Measurements from ENCODE around the gene UBE3D.
"Not testable (repeated sequence)": the region's sequence is repeated elsewhere in the genome, so short reads cannot be mapped to it uniquely, and the experiment has no call there.

UBE3D gene

DNA sequence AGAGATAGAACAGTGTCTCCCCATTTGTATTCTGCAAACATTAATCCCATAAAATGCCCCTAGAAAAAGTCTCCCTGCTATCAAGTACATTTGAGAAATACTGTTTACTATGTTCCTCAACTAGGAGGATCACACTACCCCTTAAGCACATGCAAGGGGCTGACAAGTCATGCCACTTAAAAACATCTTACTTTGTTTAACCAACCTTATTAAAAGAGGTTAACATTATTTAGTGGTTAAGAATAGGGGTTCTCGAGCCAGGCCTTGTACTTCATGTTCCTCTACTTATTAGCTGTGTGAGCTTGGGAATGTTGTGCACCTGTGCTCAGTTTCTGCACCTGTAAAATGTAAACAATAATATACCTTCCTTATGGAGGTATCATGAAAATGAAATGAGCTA is 113.7 kb downstream of the UBE3D start:
- TF ChIP-seq, protein P1, sequence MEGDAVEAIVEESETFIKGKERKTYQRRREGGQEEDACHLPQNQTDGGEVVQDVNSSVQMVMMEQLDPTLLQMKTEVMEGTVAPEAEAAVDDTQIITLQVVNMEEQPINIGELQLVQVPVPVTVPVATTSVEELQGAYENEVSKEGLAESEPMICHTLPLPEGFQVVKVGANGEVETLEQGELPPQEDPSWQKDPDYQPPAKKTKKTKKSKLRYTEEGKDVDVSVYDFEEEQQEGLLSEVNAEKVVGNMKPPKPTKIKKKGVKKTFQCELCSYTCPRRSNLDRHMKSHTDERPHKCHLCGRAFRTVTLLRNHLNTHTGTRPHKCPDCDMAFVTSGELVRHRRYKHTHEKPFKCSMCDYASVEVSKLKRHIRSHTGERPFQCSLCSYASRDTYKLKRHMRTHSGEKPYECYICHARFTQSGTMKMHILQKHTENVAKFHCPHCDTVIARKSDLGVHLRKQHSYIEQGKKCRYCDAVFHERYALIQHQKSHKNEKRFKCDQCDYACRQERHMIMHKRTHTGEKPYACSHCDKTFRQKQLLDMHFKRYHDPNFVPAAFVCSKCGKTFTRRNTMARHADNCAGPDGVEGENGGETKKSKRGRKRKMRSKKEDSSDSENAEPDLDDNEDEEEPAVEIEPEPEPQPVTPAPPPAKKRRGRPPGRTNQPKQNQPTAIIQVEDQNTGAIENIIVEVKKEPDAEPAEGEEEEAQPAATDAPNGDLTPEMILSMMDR (IDR thresholded peaks at IDR 0.05; ENCODE audit: control insufficient read depth, insufficient read depth, low read depth, low read length, missing control alignments), result no peak
- DNase-seq (ENCODE audit: low read depth), result no peak
- H3K4me3 ChIP-seq (ENCODE audit: control insufficient read depth, low read depth, low read length), result no peak overlapping the region

DNA sequence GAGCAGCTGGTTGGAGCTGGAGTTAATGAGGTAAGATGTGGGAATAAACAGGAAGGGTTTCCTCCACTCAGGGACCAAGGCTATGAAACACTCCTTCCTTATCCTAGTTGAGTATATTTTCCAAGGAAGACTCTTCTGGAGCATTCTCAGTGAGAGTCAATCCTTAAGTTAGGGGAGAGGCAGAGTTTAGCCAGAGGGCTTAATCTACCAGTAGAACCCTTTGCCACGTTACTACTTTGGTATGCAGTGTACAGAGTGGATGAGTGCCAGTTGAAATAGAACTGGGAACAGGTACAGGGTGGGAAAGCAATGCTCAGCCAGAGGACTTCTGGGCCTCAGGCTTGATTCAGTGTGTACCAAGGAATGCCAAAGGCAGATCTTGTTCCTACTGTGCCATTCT is 114.3 kb downstream of the UBE3D start:
- no peak overlapping the region for H3K4me3 ChIP-seq (ENCODE audit: control insufficient read depth, low read depth, low read length)
- TF ChIP-seq, protein P1 (IDR thresholded peaks at IDR 0.05; ENCODE audit: control insufficient read depth, insufficient read depth, low read depth, low read length, missing control alignments), result no peak
- DNase-seq (ENCODE audit: low read depth), result no peak

DNA sequence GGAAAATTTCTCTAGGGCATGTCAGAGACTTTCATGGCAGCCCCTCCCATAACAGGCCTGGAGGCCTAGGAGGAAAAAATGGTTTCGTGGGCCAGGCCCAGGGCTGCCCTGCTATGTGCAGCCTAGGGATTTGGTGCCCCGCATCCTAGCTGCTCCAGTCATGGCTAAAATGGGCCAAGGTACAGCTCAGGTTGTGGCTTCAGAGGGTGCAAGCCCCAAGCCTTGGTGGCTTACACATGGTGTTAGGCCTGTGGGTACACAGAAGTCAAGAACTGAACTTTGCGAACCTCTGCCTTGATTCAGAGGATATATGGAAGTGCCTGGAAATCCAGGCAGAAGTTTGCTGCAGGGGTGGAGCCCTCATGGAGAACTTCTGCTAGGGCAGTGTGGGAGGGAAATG is 134.7 kb downstream of the UBE3D start:
- DNase-seq (ENCODE audit: low read depth); H3K4me3 ChIP-seq (ENCODE audit: control insufficient read depth, low read depth, low read length): not testable (repeated sequence)

DNA sequence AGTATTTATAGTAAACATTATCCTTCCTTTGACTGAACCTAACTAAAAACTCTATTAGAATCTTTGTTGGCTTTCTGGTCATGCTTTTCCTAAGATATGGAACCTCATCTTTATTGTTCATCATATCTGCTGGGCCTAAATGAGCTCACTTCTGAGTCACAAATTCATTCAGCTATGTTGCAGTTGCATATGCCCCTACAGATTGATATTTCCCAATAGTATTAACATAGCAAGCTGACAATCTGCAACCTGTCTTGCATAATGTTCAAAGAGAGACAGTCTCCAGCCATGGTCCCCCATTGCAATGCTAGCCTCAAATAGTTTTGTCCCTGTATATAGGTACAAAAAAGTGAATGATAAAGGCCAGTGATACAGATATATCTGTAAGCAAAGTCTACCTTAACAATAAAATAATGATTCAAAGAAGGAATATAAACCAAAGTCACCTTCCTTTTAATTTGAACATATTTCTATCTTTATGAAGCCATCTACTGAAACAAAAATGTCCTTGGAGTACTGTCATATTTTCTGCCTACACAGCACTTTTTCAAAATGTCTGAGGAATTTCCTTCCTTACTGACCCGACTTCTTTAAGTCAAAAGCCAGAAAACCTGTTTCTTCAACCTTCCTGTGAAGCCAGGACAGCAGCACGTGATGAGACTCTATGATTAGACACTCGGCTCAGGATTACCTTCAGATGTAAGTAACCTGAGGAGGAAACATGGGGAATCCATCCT is 140.7 kb downstream of the UBE3D start:
- no peak overlapping the region for H3K4me3 ChIP-seq (ENCODE audit: control insufficient read depth, low read depth, low read length)
- DNase-seq (ENCODE audit: low read depth), result peak; percentile 16
- TF ChIP-seq, protein P1 (IDR thresholded peaks at IDR 0.05; ENCODE audit: control insufficient read depth, insufficient read depth, low read depth, low read length, missing control alignments), result no peak

DNA sequence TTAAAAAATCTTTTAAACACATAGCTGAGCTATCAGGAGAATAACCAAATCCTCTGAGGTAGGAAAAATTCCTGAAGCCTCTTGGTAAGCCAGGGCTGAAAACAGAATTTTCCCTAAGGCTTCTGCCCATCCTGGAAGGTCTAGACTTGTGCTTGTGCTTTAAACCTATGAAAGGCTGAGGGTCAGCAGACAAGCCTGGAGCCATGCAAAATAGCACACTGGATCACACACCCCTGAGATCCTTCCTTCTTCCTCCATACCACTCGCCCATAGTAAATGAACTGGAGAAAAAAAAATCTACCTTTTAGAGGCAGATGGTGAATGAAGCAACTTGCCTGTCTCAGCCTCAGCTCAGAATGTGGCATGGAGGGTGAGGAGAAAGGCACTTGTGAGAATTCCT is 144.4 kb downstream of the UBE3D start:
- DNase-seq (ENCODE audit: low read depth), result no peak
- H3K4me3 ChIP-seq (ENCODE audit: control insufficient read depth, low read depth, low read length), result no peak overlapping the region
- TF ChIP-seq, protein P1 (IDR thresholded peaks at IDR 0.05; ENCODE audit: control insufficient read depth, insufficient read depth, low read depth, low read length, missing control alignments), result no peak

DNA sequence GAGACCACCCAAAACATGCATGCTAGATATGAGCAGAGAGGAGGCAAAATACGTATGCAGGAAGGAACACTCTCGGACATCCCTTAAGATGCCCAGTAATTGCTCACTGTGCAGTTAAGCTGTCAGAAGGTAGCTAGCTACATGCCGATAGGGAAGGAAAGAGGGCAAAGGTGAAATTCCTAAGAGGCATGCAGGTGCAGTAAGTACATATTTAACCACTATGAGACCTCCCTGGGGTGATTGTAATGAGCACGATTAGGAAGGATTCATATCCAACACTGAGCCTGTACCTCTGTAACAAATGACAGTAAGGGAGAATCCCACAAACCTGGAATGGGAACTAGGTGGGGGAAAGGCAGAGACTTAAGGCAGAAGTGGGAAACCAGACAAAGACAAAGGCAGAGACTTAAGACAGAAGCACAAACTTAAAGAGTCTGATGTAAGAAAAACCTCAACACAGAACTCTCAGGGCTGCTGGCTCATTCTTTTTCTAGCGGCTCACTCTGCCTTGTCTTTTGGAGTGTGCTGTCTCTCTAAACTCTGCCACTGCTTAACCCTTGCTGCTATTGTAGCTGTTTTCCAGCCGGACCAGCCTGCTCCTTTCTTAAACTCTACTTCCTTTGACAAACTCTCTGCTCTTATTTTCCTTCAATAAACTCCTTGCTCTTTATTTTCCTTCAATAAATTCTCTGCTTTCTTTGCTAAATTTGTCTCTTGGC is 148.1 kb downstream of the UBE3D start:
- TF ChIP-seq, protein P1 (IDR thresholded peaks at IDR 0.05; ENCODE audit: control insufficient read depth, insufficient read depth, low read depth, low read length, missing control alignments), result no peak
- H3K4me3 ChIP-seq (ENCODE audit: control insufficient read depth, low read depth, low read length), result no peak overlapping the region
- DNase-seq (ENCODE audit: low read depth), result no peak

DNA sequence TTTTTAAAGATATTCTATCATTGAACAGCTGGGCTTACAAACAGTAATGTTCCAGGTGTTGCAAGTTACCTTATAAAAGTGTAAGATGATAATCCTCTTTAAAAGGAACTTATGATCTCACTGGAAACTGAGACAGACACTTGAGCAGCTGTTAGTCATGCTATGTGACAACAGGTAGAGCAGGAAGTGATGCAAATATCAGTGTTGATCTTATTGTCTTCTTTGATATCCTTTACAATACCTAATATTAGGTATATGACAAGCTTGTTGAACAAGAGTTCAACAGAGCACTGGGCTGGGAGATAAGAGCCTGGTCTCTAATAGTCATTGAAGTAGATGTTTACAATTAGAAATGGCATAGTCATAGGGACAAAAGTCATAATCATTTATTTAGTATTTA is 150.0 kb downstream of the UBE3D start:
- no peak for DNase-seq (ENCODE audit: low read depth)
- H3K4me3 ChIP-seq (ENCODE audit: control insufficient read depth, low read depth, low read length), result no peak overlapping the region
- TF ChIP-seq, protein P1 (IDR thresholded peaks at IDR 0.05; ENCODE audit: control insufficient read depth, insufficient read depth, low read depth, low read length, missing control alignments), result no peak
